PC-3 (cell line): Measurements from ENCODE around the gene TMX3. TPM values are rescaled to one million over a fixed set of nuclear protein-coding genes. Genes with fewer than 3 reads are reported as not detected.

Source experiments
- ATAC-seq: fragments of 200-7000 bp; cut with Tn5 transposase; 2 replicates; pipeline ENCODE4 v1.9.1; 2020; ENCODE audit warnings: mild to moderate bottlenecking, moderate library complexity
- Bru-seq: library from RNA; stranded (reverse); fragments of 400-500 nt; gene quantifications from one replicate; lab custom pipeline; 2021; lab: Mats Ljungman, UMichigan
- BruChase-seq, 2 experiments: library from RNA; stranded (reverse); fragments of 400-500 nt; gene quantifications; one replicate each; lab custom pipeline; 2021; lab: Mats Ljungman, UMichigan
- BruUV-seq: library from RNA; stranded (reverse); fragments of 400-500 nt; replicated peaks from 2 replicates; lab custom pipeline; 2021; lab: Mats Ljungman, UMichigan
- CTCF ChIA-PET: fragments of 300-600 bp; sonication (Branson Sonifier 250); formaldehyde crosslinking; loops from one replicate; lab custom pipeline; 2022; ENCODE audit warnings: antibody characterized with exemption; lab: Charles Lee
- POLR2A ChIA-PET: fragments of 300-600 bp; sonication (Branson Sonifier 250); formaldehyde crosslinking; loops from one replicate; lab custom pipeline; 2022; ENCODE audit warnings: antibody characterized with exemption; ENCODE audit not compliant: unreplicated experiment; lab: Charles Lee
- DNase-seq: peaks from one replicate; pipeline ENCODE4 v3.0.0-alpha.2; 2015
- H2AFZ ChIP-seq: fragments of 300-600 bp; sonication (generic); 2 replicates; pipeline ENCODE4 v1.6.0; 2016; ENCODE audit warnings: antibody characterized with exemption, low read length
- H3F3A ChIP-seq: fragments of 300-600 bp; sonication (generic); one replicate; pipeline ENCODE4 v1.6.0; 2017; ENCODE audit warnings: antibody characterized with exemption, low read length, control low read depth, mild to moderate bottlenecking; ENCODE audit not compliant: unreplicated experiment
- H3K27ac ChIP-seq: fragments of 300-600 bp; sonication (generic); 2 replicates; pipeline ENCODE4 v1.5.1; 2016; ENCODE audit warnings: mild to moderate bottlenecking, low read length
- H3K27me3 ChIP-seq: fragments of 300-600 bp; sonication (generic); 2 replicates; pipeline ENCODE4 v1.6.1; 2016; ENCODE audit warnings: low read length, mixed read lengths
- H3K36me3 ChIP-seq: fragments of 300-600 bp; sonication (generic); 2 replicates; pipeline ENCODE4 v1.6.1; 2016; ENCODE audit warnings: low read depth, mixed run types, low read length, mixed read lengths
- H3K4me1 ChIP-seq: fragments of 300-600 bp; sonication (generic); 2 replicates; pipeline ENCODE4 v1.5.1; 2016; ENCODE audit warnings: low read length; ENCODE audit not compliant: insufficient read depth
- H3K4me2 ChIP-seq: fragments of 300-600 bp; sonication (generic); 2 replicates; pipeline ENCODE4 v1.6.0; 2016; ENCODE audit warnings: low read length
- H3K4me3 ChIP-seq: fragments of 300-600 bp; sonication (generic); 2 replicates; pipeline ENCODE4 v1.5.1; 2016; ENCODE audit warnings: mild to moderate bottlenecking, low read length, mixed read lengths
- H3K79me2 ChIP-seq: fragments of 300-600 bp; sonication (generic); 2 replicates; pipeline ENCODE4 v1.6.1; 2017; ENCODE audit warnings: low read length, mixed read lengths
- H3K9ac ChIP-seq: fragments of 300-600 bp; sonication (generic); 2 replicates; pipeline ENCODE4 v1.6.0; 2016; ENCODE audit warnings: mild to moderate bottlenecking, low read length
- H3K9me2 ChIP-seq: fragments of 300-600 bp; sonication (generic); replicated peaks from 2 replicates; pipeline ENCODE4 v1.6.1; 2016; ENCODE audit warnings: mixed run types, low read length, mixed read lengths
- H3K9me3 ChIP-seq: fragments of 300-600 bp; sonication (generic); 2 replicates; pipeline ENCODE4 v1.6.1; 2016; ENCODE audit warnings: low read length, mixed read lengths
- H4K20me1 ChIP-seq: fragments of 300-600 bp; sonication (generic); 2 replicates; pipeline ENCODE4 v1.6.1; 2016; ENCODE audit warnings: low read length, mixed read lengths
- EZH2 ChIP-seq: fragments of 300-600 bp; sonication (generic); IDR thresholded peaks from one replicate; pipeline ENCODE4 v1.6.1; 2017; ENCODE audit warnings: antibody characterized with exemption, mild to moderate bottlenecking, low read length; ENCODE audit not compliant: unreplicated experiment
- EZH2phosphoT487 ChIP-seq: fragments of 300-600 bp; sonication (generic); IDR thresholded peaks from 2 replicates; pipeline ENCODE4 v1.6.1; 2018; ENCODE audit warnings: mild to moderate bottlenecking, antibody characterized with exemption, low read length, borderline replicate concordance
- intact Hi-C: fragments of 100-400 bp; cut with micrococcal nuclease; formaldehyde crosslinking; loops from 2 replicates; pipeline ENCODE4 v1.9.0; 2023
- long read RNA-seq: library from polyadenylated mRNA; unstranded; transcript quantifications from one replicate; pipeline ENCODE4 v2.0.0, GENCODE V29; 2021; ENCODE audit not compliant: unreplicated experiment
- total RNA-seq: library from RNA; depleted of rRNA; stranded (reverse); fragments of >200 nt; gene quantifications from 2 replicates; pipeline ENCODE4 v1.2.3, GENCODE V29; 2014; rRNA removed
- TF ChIP-seq, protein P1 (sequence below): fragments of 300-600 bp; sonication (generic); conservative IDR thresholded peaks from 2 replicates; pipeline ENCODE4 v1.5.1; 2017; ENCODE audit warnings: antibody characterized with exemption, low read depth, mild to moderate bottlenecking, low read length

TMX3 gene, protein sequence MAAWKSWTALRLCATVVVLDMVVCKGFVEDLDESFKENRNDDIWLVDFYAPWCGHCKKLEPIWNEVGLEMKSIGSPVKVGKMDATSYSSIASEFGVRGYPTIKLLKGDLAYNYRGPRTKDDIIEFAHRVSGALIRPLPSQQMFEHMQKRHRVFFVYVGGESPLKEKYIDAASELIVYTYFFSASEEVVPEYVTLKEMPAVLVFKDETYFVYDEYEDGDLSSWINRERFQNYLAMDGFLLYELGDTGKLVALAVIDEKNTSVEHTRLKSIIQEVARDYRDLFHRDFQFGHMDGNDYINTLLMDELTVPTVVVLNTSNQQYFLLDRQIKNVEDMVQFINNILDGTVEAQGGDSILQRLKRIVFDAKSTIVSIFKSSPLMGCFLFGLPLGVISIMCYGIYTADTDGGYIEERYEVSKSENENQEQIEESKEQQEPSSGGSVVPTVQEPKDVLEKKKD
- 39.1 and 50.1 TPM in 2 replicates for total RNA-seq
- percentile 89 among the genes with signal in this experiment for Bru-seq, nascent RNA
- percentile 84 among the genes with signal in this experiment for BruChase-seq, experiment 1, labeled RNA remaining after a 6-hour chase
- BruChase-seq, experiment 2, labeled RNA remaining after a 2-hour chase: percentile 89 among the genes with signal in this experiment
- long read RNA-seq, full-length matches to known transcripts: 137 of 186 reads
- long read RNA-seq, partial matches to known transcripts: 3 of 186 reads
- long read RNA-seq, other reads (novel, unspliced or antisense): 46 of 186 reads

DNA sequence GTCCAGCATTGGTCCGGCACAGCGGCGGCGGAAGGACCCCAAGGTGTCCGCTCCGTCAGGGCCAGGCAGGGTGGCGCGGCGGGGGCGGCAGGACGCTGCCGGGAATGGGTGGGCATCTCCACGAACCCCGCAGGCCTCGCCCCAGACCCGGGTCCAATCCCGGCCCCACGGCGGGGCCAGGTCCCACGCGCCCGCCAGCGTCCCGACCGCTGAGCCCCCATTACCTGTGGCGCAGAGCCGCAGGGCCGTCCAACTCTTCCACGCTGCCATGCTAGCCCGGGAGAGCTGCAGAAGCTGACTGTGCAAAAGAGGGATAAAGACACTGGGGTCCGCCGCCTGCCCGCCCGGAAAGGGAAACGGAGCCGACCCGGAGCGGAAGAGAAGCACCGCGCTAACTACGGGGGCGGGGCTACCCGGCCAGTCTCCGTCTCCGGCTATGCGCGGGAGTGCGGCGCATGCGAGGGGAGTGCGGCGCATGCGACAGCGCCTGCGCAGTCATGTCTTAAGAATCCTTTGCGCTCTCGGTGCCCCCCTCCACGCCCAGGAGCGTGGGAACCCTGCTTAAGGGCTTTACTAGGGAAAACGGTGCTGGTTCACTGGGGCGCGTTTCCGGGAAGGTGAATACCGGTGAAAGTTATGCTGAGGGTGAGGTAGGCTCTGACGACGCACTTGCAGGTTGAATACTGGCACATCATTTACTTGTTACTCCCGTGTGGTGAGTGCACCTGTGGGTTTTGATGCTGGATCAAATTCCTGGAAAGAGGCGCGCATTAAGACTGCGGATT is at the start of gene TMX3:
Gene TMX3, minus strand, starts transcription at position 397 of the 785 bp plus-strand sequence. Its CDS starts 127 bp downstream, at position 270.
- no TSS peak for BruUV-seq
- no peaks in the 10 kb centered on the region for H3K9me2 ChIP-seq
- peak within 1 kb of the TSS; percentile 94 for H3K4me2 ChIP-seq
- ChIA-PET POLR2A (no interaction called here), CTCF (no interaction called here)
- peak within 1 kb of the TSS; percentile 96 for H2AFZ ChIP-seq
- no peaks in the 10 kb centered on the region for H3K27me3 ChIP-seq
- peak within 1 kb of the TSS; percentile 72 for H3K27ac ChIP-seq
- peak within 1 kb of the TSS; percentile 98 for H3K9ac ChIP-seq
- peaks cover 16% of the 10 kb centered on the region for H3K4me1 ChIP-seq
- H3K4me3 ChIP-seq: peak within 1 kb of the TSS; percentile 91
- peak; percentile 97 for DNase-seq
- TF ChIP-seq EZH2phosphoT487 (no peak), EZH2 (no peak)
- TF ChIP-seq, protein P1, sequence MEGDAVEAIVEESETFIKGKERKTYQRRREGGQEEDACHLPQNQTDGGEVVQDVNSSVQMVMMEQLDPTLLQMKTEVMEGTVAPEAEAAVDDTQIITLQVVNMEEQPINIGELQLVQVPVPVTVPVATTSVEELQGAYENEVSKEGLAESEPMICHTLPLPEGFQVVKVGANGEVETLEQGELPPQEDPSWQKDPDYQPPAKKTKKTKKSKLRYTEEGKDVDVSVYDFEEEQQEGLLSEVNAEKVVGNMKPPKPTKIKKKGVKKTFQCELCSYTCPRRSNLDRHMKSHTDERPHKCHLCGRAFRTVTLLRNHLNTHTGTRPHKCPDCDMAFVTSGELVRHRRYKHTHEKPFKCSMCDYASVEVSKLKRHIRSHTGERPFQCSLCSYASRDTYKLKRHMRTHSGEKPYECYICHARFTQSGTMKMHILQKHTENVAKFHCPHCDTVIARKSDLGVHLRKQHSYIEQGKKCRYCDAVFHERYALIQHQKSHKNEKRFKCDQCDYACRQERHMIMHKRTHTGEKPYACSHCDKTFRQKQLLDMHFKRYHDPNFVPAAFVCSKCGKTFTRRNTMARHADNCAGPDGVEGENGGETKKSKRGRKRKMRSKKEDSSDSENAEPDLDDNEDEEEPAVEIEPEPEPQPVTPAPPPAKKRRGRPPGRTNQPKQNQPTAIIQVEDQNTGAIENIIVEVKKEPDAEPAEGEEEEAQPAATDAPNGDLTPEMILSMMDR: no peak
- intact Hi-C loops: loop anchor here (1.0 kb wide), 1 partner anchor 19 kb away; no protein-coding TSS in a partner anchor
- peak; percentile 96 for ATAC-seq
- H3K36me3 ChIP-seq: peaks cover 24% of the 10 kb centered on the region
- peaks cover 56% of the 10 kb centered on the region for H3K79me2 ChIP-seq
- H4K20me1 ChIP-seq: peaks cover 17% of the 10 kb centered on the region; the same call in 1 of the 2 replicates
- H3K9me3 ChIP-seq: no peaks in the 10 kb centered on the region
- H3F3A ChIP-seq: no peaks in the 10 kb centered on the region

DNA sequence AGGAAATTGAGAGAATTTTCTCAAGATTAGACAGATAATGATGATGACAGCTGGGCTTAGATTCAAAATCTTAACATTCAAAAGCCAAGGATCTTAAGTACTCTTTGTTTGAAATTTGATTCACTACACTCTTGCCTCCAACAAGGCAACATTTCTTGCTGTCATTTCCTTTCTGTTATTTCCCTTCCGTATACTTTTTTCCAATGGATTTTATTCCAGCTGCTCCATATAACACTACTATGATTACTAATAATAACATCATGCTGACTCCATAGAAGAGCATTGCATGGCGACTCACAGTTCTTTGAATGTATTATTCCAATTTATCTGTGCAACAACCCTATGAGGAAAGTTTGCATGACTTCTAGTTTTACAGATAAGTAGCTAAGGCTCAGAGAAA is 49.1 kb upstream of the TMX3 start:
- Histone ChIP-seq H3K36me3 (no peaks in the 10 kb centered on the region), H3K79me2 (no peaks in the 10 kb centered on the region), H4K20me1 (no peaks in the 10 kb centered on the region), H3K27ac (peak overlapping the region; percentile 86), H3K4me1 (peaks cover 15% of the 10 kb centered on the region), H3K9me3 (no peaks in the 10 kb centered on the region), H3K27me3 (no peaks in the 10 kb centered on the region), H3K9ac (peak overlapping the region; percentile 50), H3K4me2 (no peak overlapping the region), H2AFZ (no peak overlapping the region), H3K9me2 (no peaks in the 10 kb centered on the region), H3F3A (no peaks in the 10 kb centered on the region), H3K4me3 (no peak overlapping the region)
- ChIA-PET POLR2A (no interaction called here), CTCF (no interaction called here)
- DNase-seq (peak; percentile 21), ATAC-seq (no peak; the same call in 1 of the 2 replicates)
- no peak for TF ChIP-seq EZH2phosphoT487
- TF ChIP-seq EZH2: no peak
- TF ChIP-seq, protein P1: no peak
- intact Hi-C loops: no loop called here
- BruUV-seq: no TSS peak
